HepG2 (cell line): ENCODE results near the gene NINJ2. TPM values are rescaled to one million over a fixed set of nuclear protein-coding genes. Genes with fewer than 3 reads are reported as not detected.

ENCODE experiments used
- ATAC-seq: fragments of 200-7000 bp; cut with Tn5 transposase; 3 replicates; pipeline ENCODE4 v1.9.1; 2020; ENCODE audit warnings: mild to moderate bottlenecking, moderate library complexity
- BruUV-seq: library from RNA; stranded (reverse); fragments of 400-500 nt; replicated peaks from 2 replicates; lab custom pipeline; 2021; lab: Mats Ljungman, UMichigan
- CTCF ChIA-PET: fragments of 300-600 bp; formaldehyde crosslinking; extraction: SDS; loops from one replicate; lab custom pipeline; 2021; ENCODE audit warnings: low total read pairs, inconsistent platforms, low intra/inter-chr PET ratio; lab: Yijun Ruan, JAX
- POLR2A ChIA-PET: fragments of 350-600 bp; sonication (Branson Sonifier 250); formaldehyde crosslinking; loops from one replicate; lab custom pipeline; 2020; ENCODE audit warnings: antibody characterized with exemption, inconsistent platforms; lab: Yijun Ruan, JAX
- DNase-seq: peaks from one replicate; pipeline ENCODE4 v3.0.0-alpha.2; 2015; ENCODE audit warnings: low spot score
- FAIRE-seq: peaks from 3 replicates; lab custom pipeline; 2011; peaks lifted over from hg19 to GRCh38; lab: Jason Lieb, UNC
- H2AFZ ChIP-seq: one replicate; pipeline ENCODE4 v1.6.1; 2011; ENCODE audit warnings: low read length, inconsistent platforms
- H3K27ac ChIP-seq: fragments of 300-600 bp; 3 replicates; pipeline ENCODE4 v1.8.0; 2011; ENCODE audit warnings: mixed run types, mild to moderate bottlenecking, mixed read lengths, low read length, inconsistent platforms; ENCODE audit not compliant: insufficient read depth; ENCODE audit errors: extremely low read length
- H3K27me3 ChIP-seq, 2 experiments: fragments of 200-600 bp in 1 of 2; 2 replicates in 1 of 2; 3 replicates in 1 of 2; pipeline versions ENCODE4 v1.6.0 to v1.8.0; 2011; ENCODE audit warnings: low read length in 2 of 2, mild to moderate bottlenecking in 2 of 2, moderate library complexity in 2 of 2, inconsistent platforms in 1 of 2; ENCODE audit not compliant: insufficient read depth in 2 of 2, control insufficient read depth in 1 of 2
- H3K36me3 ChIP-seq, 2 experiments: fragments of 200-600 bp in 1 of 2; replicated peaks in 1 of 2; 2 replicates in 1 of 2; 3 replicates in 1 of 2; pipeline versions ENCODE4 v1.5.1 to v1.8.0; 2011; ENCODE audit warnings: low read length in 2 of 2, inconsistent platforms in 1 of 2; ENCODE audit not compliant: insufficient read depth in 2 of 2, control insufficient read depth in 1 of 2
- H3K4me1 ChIP-seq: 2 replicates; pipeline ENCODE4 v1.5.1; 2012; ENCODE audit warnings: low read length, inconsistent platforms; ENCODE audit not compliant: insufficient read depth
- H3K4me2 ChIP-seq: 2 replicates; pipeline ENCODE4 v1.6.0; 2011; ENCODE audit warnings: low read depth, low read length, inconsistent platforms
- H3K4me3 ChIP-seq, 3 experiments: fragments of 200-600 bp in 1 of 3; sonication (generic), shearing (Covaris generic) in 1 of 3; replicated peaks in 1 of 3; 2 replicates each; pipeline ENCODE4 v1.5.1; 2011 to 2016; ENCODE audit warnings: low read length in 3 of 3, inconsistent platforms in 2 of 3, low read depth in 2 of 3, mild to moderate bottlenecking in 2 of 3, control low read depth in 1 of 3, mixed read lengths in 1 of 3; ENCODE audit not compliant: insufficient read depth in 1 of 3
- H3K79me2 ChIP-seq: one replicate; pipeline ENCODE4 v1.6.1; 2011; ENCODE audit warnings: low read length, inconsistent platforms; ENCODE audit not compliant: insufficient read depth
- H3K9ac ChIP-seq: 2 replicates; pipeline ENCODE4 v1.6.0; 2011; ENCODE audit warnings: mild to moderate bottlenecking, low read depth, low read length, inconsistent platforms; ENCODE audit not compliant: insufficient read depth
- H3K9me3 ChIP-seq: 2 replicates; pipeline ENCODE4 v1.5.1; 2012; ENCODE audit warnings: mild to moderate bottlenecking, low read length
- H4K20me1 ChIP-seq: 2 replicates; pipeline ENCODE4 v1.6.0; 2011; ENCODE audit warnings: inconsistent platforms, mild to moderate bottlenecking, low read length, moderate library complexity; ENCODE audit not compliant: insufficient read depth
- ELF3 ChIP-seq: IDR thresholded peaks from 2 replicates; pipeline ENCODE4 v1.6.1; 2016; ENCODE audit warnings: missing genetic modification reagents, missing compliant biosample characterization
- ERF ChIP-seq: IDR thresholded peaks from 2 replicates; pipeline ENCODE4 v1.6.1; 2018; ENCODE audit warnings: missing biosample characterization, missing genetic modification reagents
- HOXD1 ChIP-seq: sonication (generic); formaldehyde crosslinking; IDR thresholded peaks from 2 replicates; pipeline ENCODE4 v1.5.0; 2020; ENCODE audit warnings: missing genetic modification reagents
- JUND ChIP-seq: sonication (generic); formaldehyde crosslinking; IDR thresholded peaks from 2 replicates; pipeline ENCODE4 v1.8.0; 2022; ENCODE audit warnings: mild to moderate bottlenecking, missing genetic modification reagents
- KDM4B ChIP-seq: sonication (generic); formaldehyde crosslinking; IDR thresholded peaks from 2 replicates; pipeline ENCODE4 v1.4.0; 2020; ENCODE audit warnings: missing genetic modification reagents
- MYNN ChIP-seq: sonication (generic); formaldehyde crosslinking; IDR thresholded peaks from 2 replicates; pipeline ENCODE4 v1.4.0; 2020; ENCODE audit warnings: mild to moderate bottlenecking, low read depth, missing genetic modification reagents
- NFKBIZ ChIP-seq: IDR thresholded peaks from 2 replicates; pipeline ENCODE4 v1.6.1; 2018; ENCODE audit warnings: missing genetic modification reagents, missing compliant biosample characterization
- RBFOX2 ChIP-seq: fragments of 200-400 bp; formaldehyde crosslinking; IDR thresholded peaks from 2 replicates; pipeline ENCODE4 v1.6.1; 2017; ENCODE audit warnings: low read depth, mild to moderate bottlenecking, low read length
- SMAD3 ChIP-seq: sonication (generic); formaldehyde crosslinking; IDR thresholded peaks from 2 replicates; pipeline ENCODE4 v1.4.0; 2020; ENCODE audit warnings: missing genetic modification reagents
- TOPORS ChIP-seq: sonication (generic); formaldehyde crosslinking; IDR thresholded peaks from 2 replicates; pipeline ENCODE4 v1.8.0; 2023; ENCODE audit warnings: mild to moderate bottlenecking, missing genetic modification reagents
- whole genome bisulfite sequencing: methylation state at CpG from one replicate; pipeline ENCODE4 v1.1.6; 2017; ENCODE audit warnings: low lambda C conversion rate; 5-methylcytosine and 5-hydroxymethylcytosine counted together
- in situ Hi-C: cut with HindIII; loops from 2 replicates; pipeline ENCODE4 v1.10.0; 2017; ENCODE audit warnings: low pct_unique_long_range_greater_than_20kb; ENCODE audit not compliant: extremely low pct_ligation_motif_present
- intact Hi-C: fragments of 100-400 bp; cut with micrococcal nuclease; formaldehyde crosslinking; loops from one replicate; pipeline ENCODE4 v1.10.0; 2022; ENCODE audit not compliant: unreplicated experiment
- polyA plus RNA-seq, 8 experiments: library from polyadenylated mRNA; depleted of rRNA in 3 of 8; stranded (reverse) in 7 of 8; unstranded in 1 of 8; fragments of >200 nt; fragmentation: Illumina TruSeq in 4 of 8; extraction: Trizol in 4 of 8; gene quantifications; 2 replicates each; pipeline versions ENCODE4 v1.2.1 to v1.2.3, GENCODE V29; 2011 to 2016; ENCODE audit warnings: low read depth in 4 of 8, missing spikeins in 1 of 8, mixed read lengths in 1 of 8; ENCODE audit not compliant: insufficient read depth in 1 of 8
- total RNA-seq, 5 experiments: library from RNA; depleted of rRNA; stranded (reverse); fragments of >200 nt; fragmentation: Illumina TruSeq; extraction: Trizol; gene quantifications; 2 replicates each; pipeline ENCODE4 v1.2.3, GENCODE V29; 2016; ENCODE audit warnings: low read depth in 1 of 5
- TF ChIP-seq, protein P1 (sequence below): sonication (generic); formaldehyde crosslinking; IDR thresholded peaks from one replicate; pipeline ENCODE4 v1.5.1; 2020; ENCODE audit warnings: mild to moderate bottlenecking, missing genetic modification reagents; ENCODE audit errors: not compliant biosample characterization

The NINJ2 gene
- total and polyA plus RNA-seq, 2 of the 13 experiments (the other 11 are each of a cell fraction or from before 2014, with no cell fraction given): 0.62 to 3.8 TPM

- Histone ChIP-seq H3K9ac (no peak overlapping the region), H3K4me1 (peaks cover 24% of the 10 kb centered on the region), H3K27ac (no peak overlapping the region), H3K9me3 (peaks cover 17% of the 10 kb centered on the region; the same call in 1 of the 2 replicates), H3K36me3 (no peaks in the 10 kb centered on the region), H2AFZ (no peak overlapping the region), H3K79me2 (no peaks in the 10 kb centered on the region), H3K4me3 (no peak overlapping the region)
- FAIRE-seq: no peak
- DNase-seq: no peak
- no peak for ATAC-seq
- POLR2A ChIA-PET: no interaction called here
- TF ChIP-seq ERF (CRISPR knock-in tag): no peak
- TF ChIP-seq, all 625 proteins: peak for 0
- intact Hi-C loops (no loop called here), in situ Hi-C loops (no loop called here)
- no TSS peak for BruUV-seq
- WGBS: 73% methylated on average over 3 of the region's 7 CpGs
- no peak overlapping the region for H3K4me2 ChIP-seq
- CTCF ChIA-PET: no interaction called here
- no peaks in the 10 kb centered on the region for H3K27me3 ChIP-seq
- H4K20me1 ChIP-seq: no peaks in the 10 kb centered on the region
Observed at GRCh38 chr12:527241-527640, 136.0 kb downstream of the NINJ2 start.

GRCh38 chr12:526089-526488 is 137.2 kb downstream of the NINJ2 start:
- ChIA-PET POLR2A (no interaction called here), CTCF (no interaction called here)
- DNase-seq: no peak
- Histone ChIP-seq H3K27me3 (no peaks in the 10 kb centered on the region), H3K36me3 (no peaks in the 10 kb centered on the region), H3K9me3 (peaks cover 17% of the 10 kb centered on the region; the same call in 1 of the 2 replicates), H3K4me2 (no peak overlapping the region), H2AFZ (no peak overlapping the region), H3K79me2 (no peaks in the 10 kb centered on the region), H3K27ac (no peak overlapping the region), H4K20me1 (no peaks in the 10 kb centered on the region)
- FAIRE-seq: no peak
- 90% methylated on average over 4 of the region's 6 CpGs for WGBS
- no peak for ATAC-seq
- intact Hi-C loops: no loop called here
- TF ChIP-seq JUND (CRISPR knock-in tag) (no peak), SMAD3 (no peak), TOPORS (CRISPR knock-in tag) (no peak), KDM4B (CRISPR knock-in tag) (no peak), ELF3 (CRISPR knock-in tag) (no peak), RBFOX2 (no peak), MYNN (no peak), NFKBIZ (CRISPR knock-in tag) (no peak), HOXD1 (CRISPR knock-in tag) (no peak)
- TF ChIP-seq, protein P1, sequence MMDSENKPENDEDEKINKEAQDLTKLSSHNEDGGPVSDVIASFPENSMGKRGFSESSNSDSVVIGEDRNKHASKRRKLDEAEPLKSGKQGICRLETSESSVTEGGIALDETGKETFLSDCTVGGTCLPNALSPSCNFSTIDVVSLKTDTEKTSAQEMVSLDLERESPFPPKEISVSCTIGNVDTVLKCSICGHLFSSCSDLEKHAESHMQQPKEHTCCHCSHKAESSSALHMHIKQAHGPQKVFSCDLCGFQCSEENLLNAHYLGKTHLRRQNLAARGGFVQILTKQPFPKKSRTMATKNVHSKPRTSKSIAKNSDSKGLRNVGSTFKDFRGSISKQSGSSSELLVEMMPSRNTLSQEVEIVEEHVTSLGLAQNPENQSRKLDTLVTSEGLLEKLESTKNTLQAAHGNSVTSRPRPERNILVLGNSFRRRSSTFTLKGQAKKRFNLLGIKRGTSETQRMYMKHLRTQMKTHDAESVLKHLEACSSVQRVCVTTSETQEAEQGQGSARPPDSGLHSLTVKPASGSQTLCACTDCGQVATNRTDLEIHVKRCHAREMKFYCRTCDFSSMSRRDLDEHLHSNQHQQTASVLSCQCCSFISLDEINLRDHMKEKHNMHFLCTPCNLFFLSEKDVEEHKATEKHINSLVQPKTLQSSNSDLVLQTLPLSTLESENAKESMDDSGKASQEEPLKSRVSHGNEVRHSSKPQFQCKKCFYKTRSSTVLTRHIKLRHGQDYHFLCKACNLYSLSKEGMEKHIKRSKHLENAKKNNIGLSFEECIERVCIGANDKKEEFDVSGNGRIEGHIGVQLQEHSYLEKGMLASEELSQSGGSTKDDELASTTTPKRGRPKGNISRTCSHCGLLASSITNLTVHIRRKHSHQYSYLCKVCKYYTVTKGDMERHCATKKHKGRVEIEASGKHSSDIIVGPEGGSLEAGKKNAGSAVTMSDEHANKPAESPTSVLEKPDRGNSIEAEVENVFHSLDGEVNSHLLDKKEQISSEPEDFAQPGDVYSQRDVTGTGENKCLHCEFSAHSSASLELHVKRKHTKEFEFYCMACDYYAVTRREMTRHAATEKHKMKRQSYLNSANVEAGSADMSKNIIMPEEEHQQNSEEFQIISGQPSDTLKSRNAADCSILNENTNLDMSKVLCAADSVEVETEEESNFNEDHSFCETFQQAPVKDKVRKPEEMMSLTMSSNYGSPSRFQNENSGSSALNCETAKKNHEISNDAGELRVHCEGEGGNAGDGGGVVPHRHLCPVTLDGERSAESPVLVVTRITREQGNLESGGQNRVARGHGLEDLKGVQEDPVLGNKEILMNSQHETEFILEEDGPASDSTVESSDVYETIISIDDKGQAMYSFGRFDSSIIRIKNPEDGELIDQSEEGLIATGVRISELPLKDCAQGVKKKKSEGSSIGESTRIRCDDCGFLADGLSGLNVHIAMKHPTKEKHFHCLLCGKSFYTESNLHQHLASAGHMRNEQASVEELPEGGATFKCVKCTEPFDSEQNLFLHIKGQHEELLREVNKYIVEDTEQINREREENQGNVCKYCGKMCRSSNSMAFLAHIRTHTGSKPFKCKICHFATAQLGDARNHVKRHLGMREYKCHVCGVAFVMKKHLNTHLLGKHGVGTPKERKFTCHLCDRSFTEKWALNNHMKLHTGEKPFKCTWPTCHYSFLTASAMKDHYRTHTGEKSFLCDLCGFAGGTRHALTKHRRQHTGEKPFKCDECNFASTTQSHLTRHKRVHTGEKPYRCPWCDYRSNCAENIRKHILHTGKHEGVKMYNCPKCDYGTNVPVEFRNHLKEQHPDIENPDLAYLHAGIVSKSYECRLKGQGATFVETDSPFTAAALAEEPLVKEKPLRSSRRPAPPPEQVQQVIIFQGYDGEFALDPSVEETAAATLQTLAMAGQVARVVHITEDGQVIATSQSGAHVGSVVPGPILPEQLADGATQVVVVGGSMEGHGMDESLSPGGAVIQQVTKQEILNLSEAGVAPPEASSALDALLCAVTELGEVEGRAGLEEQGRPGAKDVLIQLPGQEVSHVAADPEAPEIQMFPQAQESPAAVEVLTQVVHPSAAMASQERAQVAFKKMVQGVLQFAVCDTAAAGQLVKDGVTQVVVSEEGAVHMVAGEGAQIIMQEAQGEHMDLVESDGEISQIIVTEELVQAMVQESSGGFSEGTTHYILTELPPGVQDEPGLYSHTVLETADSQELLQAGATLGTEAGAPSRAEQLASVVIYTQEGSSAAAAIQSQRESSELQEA: no peak
- TF ChIP-seq, all 625 proteins: peak for 0
- Histone ChIP-seq H3K4me1 (peaks cover 29% of the 10 kb centered on the region), H3K9ac (no peak overlapping the region), H3K4me3 (no peak overlapping the region)
- in situ Hi-C loops: no loop called here
- BruUV-seq: no TSS peak
